Spleen (tissue), 11 donors: Measurements from ENCODE around the gene CLEC16A. TPM values are rescaled to one million over a fixed set of nuclear protein-coding genes. Genes with fewer than 3 reads are reported as not detected.

Experiments used
- DNase-seq: peaks from one replicate; pipeline ENCODE4 v3.0.0-alpha.2; 2020
- H3K27ac ChIP-seq, 8 donors: fragments of 200-600 bp; sonication (generic) in 7 of 8; 1 replicate in 4 of 8; 2 replicates in 4 of 8; pipeline versions ENCODE4 v1.5.0 to v1.8.0; 2016 to 2021; ENCODE audit warnings: inconsistent platforms in 4 of 8, mild to moderate bottlenecking in 4 of 8, moderate library complexity in 1 of 8
- H3K27me3 ChIP-seq, 7 donors: fragments of 200-600 bp; sonication (generic) in 6 of 7; replicated peaks in 1 of 7; 1 replicate in 4 of 7; 2 replicates in 3 of 7; pipeline versions ENCODE4 v1.5.0 to v1.8.0; 2016 to 2021; ENCODE audit warnings: inconsistent platforms in 3 of 7, mild to moderate bottlenecking in 1 of 7
- H3K36me3 ChIP-seq, 6 donors: fragments of 200-600 bp; sonication (generic) in 5 of 6; 1 replicate in 4 of 6; 2 replicates in 2 of 6; pipeline versions ENCODE4 v1.5.0 to v1.8.0; 2016 to 2021; ENCODE audit warnings: inconsistent platforms in 2 of 6
- H3K4me1 ChIP-seq, 6 donors: fragments of 200-600 bp; sonication (generic) in 5 of 6; 1 replicate in 3 of 6; 2 replicates in 3 of 6; pipeline versions ENCODE4 v1.5.0 to v1.8.0; 2016 to 2021; ENCODE audit warnings: inconsistent platforms in 3 of 6
- H3K4me3 ChIP-seq, 8 donors: fragments of 200-600 bp; sonication (generic) in 7 of 8; 1 replicate in 4 of 8; 2 replicates in 4 of 8; pipeline versions ENCODE4 v1.5.0 to v1.8.0; 2016 to 2021; ENCODE audit warnings: inconsistent platforms in 4 of 8, mild to moderate bottlenecking in 4 of 8, moderate library complexity in 2 of 8
- H3K9me3 ChIP-seq, 8 donors: fragments of 200-600 bp; sonication (generic) in 7 of 8; 1 replicate in 4 of 8; 2 replicates in 4 of 8; pipeline versions ENCODE4 v1.5.0 to v1.8.0; 2016 to 2021; ENCODE audit warnings: inconsistent platforms in 4 of 8
- POLR2A ChIP-seq, 3 donors: fragments of 450-650 bp; IDR thresholded peaks; one replicate each; pipeline ENCODE4 v1.5.1; 2017; ENCODE audit warnings: antibody characterized with exemption in 3 of 3, mild to moderate bottlenecking in 1 of 3
- POLR2AphosphoS5 ChIP-seq, 3 donors: sonication (generic); formaldehyde crosslinking; IDR thresholded peaks; one replicate each; pipeline ENCODE4 v1.5.1; 2017; ENCODE audit warnings: antibody characterized with exemption in 3 of 3
- WGBS, 5 donors: extraction: QIAGEN DNeasy Blood & Tissue Kit in 3 of 5; methylation state at CpG; one replicate each; pipeline versions ENCODE4 v1.1.5 to v1.1.7; 2013 to 2018; 5-methylcytosine and 5-hydroxymethylcytosine counted together
- intact Hi-C: fragments of 100-400 bp; cut with DNase I; formaldehyde crosslinking; loops from one replicate; pipeline ENCODE4 v1.15.0; 2023; ENCODE audit warnings: low total_unique reads
- polyA plus RNA-seq, 3 donors: library from polyadenylated mRNA; stranded (reverse); fragments of 200-250 nt; gene quantifications; one replicate each; pipeline ENCODE4 v1.2.1, GENCODE V29; 2013
- total RNA-seq, 7 donors: library from RNA; depleted of rRNA in 3 of 7; stranded (reverse); fragments of >200 nt in 3 of 7; fragmentation: NEBNext Ultra II Directional in 4 of 7; extraction: Animal tissue kit (Norgen Biotek cat#: 25700) in 4 of 7; gene quantifications; one replicate each; pipeline versions ENCODE4 v1.1.0 to v1.2.1, GENCODE V29; 2016 to 2021
- TF ChIP-seq, protein P1 (sequence below), 11 experiments: fragments of 200-600 bp in 7 of 11; fragments of 450-650 bp in 4 of 11; sonication (generic) in 4 of 11; IDR thresholded peaks in 8 of 11; conservative IDR thresholded peaks in 3 of 11; 1 replicate in 7 of 11; 2 replicates in 4 of 11; pipeline versions ENCODE4 v1.4.0 to v1.8.0; 2016 to 2021; ENCODE audit warnings: antibody characterized with exemption in 11 of 11, inconsistent platforms in 4 of 11, mild to moderate bottlenecking in 1 of 11
- donor health status: healthy with polysubstance abuse.
- donor health status: DM: no; HTN: no; CAD: no; lungs with moderate emphysema.
- donor health status: DM: no; HTN: no; CAD: no.
- donor health status: Bipolar disorder and iron deficiency.
- donor health status: healthy.
- donor health status: DM: no; HTN: no; CAD: no.
- donor health status: DM: yes; HTN: yes; CAD: no.

CLEC16A gene
- total and polyA plus RNA-seq, 10 donors, result 7.3 to 54.6 (median 35.1) TPM

GRCh38 chr16:11171448-11171709 lies 227.0 kb downstream of the CLEC16A start:
- TF ChIP-seq, protein P1, sequence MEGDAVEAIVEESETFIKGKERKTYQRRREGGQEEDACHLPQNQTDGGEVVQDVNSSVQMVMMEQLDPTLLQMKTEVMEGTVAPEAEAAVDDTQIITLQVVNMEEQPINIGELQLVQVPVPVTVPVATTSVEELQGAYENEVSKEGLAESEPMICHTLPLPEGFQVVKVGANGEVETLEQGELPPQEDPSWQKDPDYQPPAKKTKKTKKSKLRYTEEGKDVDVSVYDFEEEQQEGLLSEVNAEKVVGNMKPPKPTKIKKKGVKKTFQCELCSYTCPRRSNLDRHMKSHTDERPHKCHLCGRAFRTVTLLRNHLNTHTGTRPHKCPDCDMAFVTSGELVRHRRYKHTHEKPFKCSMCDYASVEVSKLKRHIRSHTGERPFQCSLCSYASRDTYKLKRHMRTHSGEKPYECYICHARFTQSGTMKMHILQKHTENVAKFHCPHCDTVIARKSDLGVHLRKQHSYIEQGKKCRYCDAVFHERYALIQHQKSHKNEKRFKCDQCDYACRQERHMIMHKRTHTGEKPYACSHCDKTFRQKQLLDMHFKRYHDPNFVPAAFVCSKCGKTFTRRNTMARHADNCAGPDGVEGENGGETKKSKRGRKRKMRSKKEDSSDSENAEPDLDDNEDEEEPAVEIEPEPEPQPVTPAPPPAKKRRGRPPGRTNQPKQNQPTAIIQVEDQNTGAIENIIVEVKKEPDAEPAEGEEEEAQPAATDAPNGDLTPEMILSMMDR (IDR thresholded peaks at IDR 0.05 in 8 of 11, conservative IDR thresholded peaks at IDR 0.05 in 3 of 11), result no peak
- TF ChIP-seq POLR2AphosphoS5 (IDR thresholded peaks at IDR 0.05), result no peak
- no peak for TF ChIP-seq POLR2A (IDR thresholded peaks at IDR 0.05)
- Histone ChIP-seq H3K9me3 (no peaks in the 10 kb centered on the region), H3K36me3 (peaks cover 0 to 91% (median 34%) of the 10 kb centered on the region in 6 donors), H3K27me3 (no peaks in the 10 kb centered on the region), H3K27ac (no peak overlapping the region), H3K4me1 (peaks cover 0 to 16% (median 13%) of the 10 kb centered on the region in 6 donors), H3K4me3 (no peak overlapping the region)
- no peak for DNase-seq
- intact Hi-C loops, result no loop called here
- WGBS, 5 donors, result 91 to 98% (median 95%) methylated on average over 4 of the region's 4 CpGs

GRCh38 chr16:11171757-11172299 lies 227.5 kb downstream of the CLEC16A start:
- no peak for TF ChIP-seq POLR2A (IDR thresholded peaks at IDR 0.05)
- TF ChIP-seq, protein P1 (IDR thresholded peaks at IDR 0.05 in 8 of 11, conservative IDR thresholded peaks at IDR 0.05 in 3 of 11), result no peak
- no peak for TF ChIP-seq POLR2AphosphoS5 (IDR thresholded peaks at IDR 0.05)
- Histone ChIP-seq H3K27me3 (no peaks in the 10 kb centered on the region), H3K4me3 (no peak overlapping the region), H3K4me1 (peaks cover 0 to 16% (median 13%) of the 10 kb centered on the region in 6 donors), H3K36me3 (peaks cover 0 to 87% (median 30%) of the 10 kb centered on the region in 6 donors), H3K9me3 (no peaks in the 10 kb centered on the region), H3K27ac (no peak overlapping the region)
- no peak for DNase-seq
- intact Hi-C loops, result no loop called here
- 80 to 98% (median 95%) methylated on average over 3 of the region's 3 CpGs for WGBS, 5 donors

GRCh38 chr16:11173426-11173825 lies 229.1 kb downstream of the CLEC16A start:
- DNase-seq, result no peak
- intact Hi-C loops, result no loop called here
- 94 to 96% (median 96%) methylated on average over 15 of the region's 15 CpGs for WGBS, 5 donors
- Histone ChIP-seq H3K4me3 (no peak overlapping the region), H3K4me1 (peaks cover 0 to 21% (median 13%) of the 10 kb centered on the region in 6 donors), H3K27me3 (no peaks in the 10 kb centered on the region), H3K9me3 (no peaks in the 10 kb centered on the region), H3K36me3 (peaks cover 0 to 78% (median 19%) of the 10 kb centered on the region in 6 donors), H3K27ac (no peak overlapping the region)
- TF ChIP-seq, protein P1 (IDR thresholded peaks at IDR 0.05 in 8 of 11, conservative IDR thresholded peaks at IDR 0.05 in 3 of 11), result no peak
- TF ChIP-seq POLR2A (IDR thresholded peaks at IDR 0.05), result no peak
- TF ChIP-seq POLR2AphosphoS5 (IDR thresholded peaks at IDR 0.05), result no peak

- no peak for TF ChIP-seq POLR2A (IDR thresholded peaks at IDR 0.05)
- no peak for TF ChIP-seq POLR2AphosphoS5 (IDR thresholded peaks at IDR 0.05)
- TF ChIP-seq, protein P1 (IDR thresholded peaks at IDR 0.05 in 8 of 11, conservative IDR thresholded peaks at IDR 0.05 in 3 of 11), result no peak
- no peaks in the 10 kb centered on the region for H3K27me3 ChIP-seq
- H3K9me3 ChIP-seq, result no peaks in the 10 kb centered on the region
- no peak for DNase-seq
- H3K4me1 ChIP-seq, result peaks cover 0 to 21% (median 13%) of the 10 kb centered on the region in 6 donors
- peaks cover 0 to 78% (median 21%) of the 10 kb centered on the region in 6 donors for H3K36me3 ChIP-seq
- intact Hi-C loops, result no loop called here
- H3K4me3 ChIP-seq, result no peak overlapping the region
- H3K27ac ChIP-seq, result no peak overlapping the region
- 95 to 97% (median 96%) methylated on average over 24 to 26 of the region's 26 CpGs for WGBS, 5 donors
These were observed 229.8 kb downstream of the CLEC16A start for GRCh38 chr16:11174141-11174540.
